DND-41 (cell line): ENCODE measurements around the gene CCDC116.

Source experiments
- EZH2 ChIP-seq: IDR thresholded peaks from 3 replicates; pipeline ENCODE4 v1.6.1; 2012; ENCODE audit warnings: borderline replicate concordance, low read depth, mild to moderate bottlenecking, moderate library complexity, low read length, inconsistent platforms; ENCODE audit not compliant: severe bottlenecking
- TF ChIP-seq, protein P1 (sequence below): IDR thresholded peaks from 2 replicates; pipeline ENCODE4 v1.5.1; 2012; ENCODE audit warnings: borderline replicate concordance, low read length, moderate library complexity, mild to moderate bottlenecking; ENCODE audit not compliant: poor library complexity, severe bottlenecking; ENCODE audit errors: extremely low read depth

- TF ChIP-seq, protein P1, sequence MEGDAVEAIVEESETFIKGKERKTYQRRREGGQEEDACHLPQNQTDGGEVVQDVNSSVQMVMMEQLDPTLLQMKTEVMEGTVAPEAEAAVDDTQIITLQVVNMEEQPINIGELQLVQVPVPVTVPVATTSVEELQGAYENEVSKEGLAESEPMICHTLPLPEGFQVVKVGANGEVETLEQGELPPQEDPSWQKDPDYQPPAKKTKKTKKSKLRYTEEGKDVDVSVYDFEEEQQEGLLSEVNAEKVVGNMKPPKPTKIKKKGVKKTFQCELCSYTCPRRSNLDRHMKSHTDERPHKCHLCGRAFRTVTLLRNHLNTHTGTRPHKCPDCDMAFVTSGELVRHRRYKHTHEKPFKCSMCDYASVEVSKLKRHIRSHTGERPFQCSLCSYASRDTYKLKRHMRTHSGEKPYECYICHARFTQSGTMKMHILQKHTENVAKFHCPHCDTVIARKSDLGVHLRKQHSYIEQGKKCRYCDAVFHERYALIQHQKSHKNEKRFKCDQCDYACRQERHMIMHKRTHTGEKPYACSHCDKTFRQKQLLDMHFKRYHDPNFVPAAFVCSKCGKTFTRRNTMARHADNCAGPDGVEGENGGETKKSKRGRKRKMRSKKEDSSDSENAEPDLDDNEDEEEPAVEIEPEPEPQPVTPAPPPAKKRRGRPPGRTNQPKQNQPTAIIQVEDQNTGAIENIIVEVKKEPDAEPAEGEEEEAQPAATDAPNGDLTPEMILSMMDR: no peak
- no peak for TF ChIP-seq EZH2
These were observed 19.5 kb downstream of the CCDC116 start for GRCh38 chr22:21652010-21652546.
